ENCODE data around the gene EVPL. TPM values are rescaled to one million over a fixed set of nuclear protein-coding genes. Genes with fewer than 3 reads are reported as not detected.

The EVPL gene
- total RNA-seq, 6 experiments from 2014 or later = 0.62 TPM; not detected in 5

GRCh38 chr17:75959051-75959838 is 67.9 kb downstream of the EVPL start:
- H3K9me3 ChIP-seq = no peaks in the 10 kb centered on the region
- WGBS (ENCODE audit: insufficient coverage, low coverage, low lambda C conversion rate, missing lambda C conversion rate) = 31% methylated on average over 8 of the region's 8 CpGs
- peaks cover 0 to 27% (median 13%) of the 10 kb centered on the region in 4 donors for H3K4me1 ChIP-seq
- ATAC-seq (peak; percentile 70 to 83 (median 76)), DNase-seq (no peak)
- no peak overlapping the region for H3K4me3 ChIP-seq
- peaks cover 15 to 46% (median 23%) of the 10 kb centered on the region in 4 donors for H3K36me3 ChIP-seq
- H3K27ac ChIP-seq = peak overlapping the region in 2 of 3 donors; percentile 23 to 48
- H3K27me3 ChIP-seq = no peaks in the 10 kb centered on the region
- TF ChIP-seq POLR2A (IDR thresholded peaks at IDR 0.05) = no peak
- TF ChIP-seq, protein P1, sequence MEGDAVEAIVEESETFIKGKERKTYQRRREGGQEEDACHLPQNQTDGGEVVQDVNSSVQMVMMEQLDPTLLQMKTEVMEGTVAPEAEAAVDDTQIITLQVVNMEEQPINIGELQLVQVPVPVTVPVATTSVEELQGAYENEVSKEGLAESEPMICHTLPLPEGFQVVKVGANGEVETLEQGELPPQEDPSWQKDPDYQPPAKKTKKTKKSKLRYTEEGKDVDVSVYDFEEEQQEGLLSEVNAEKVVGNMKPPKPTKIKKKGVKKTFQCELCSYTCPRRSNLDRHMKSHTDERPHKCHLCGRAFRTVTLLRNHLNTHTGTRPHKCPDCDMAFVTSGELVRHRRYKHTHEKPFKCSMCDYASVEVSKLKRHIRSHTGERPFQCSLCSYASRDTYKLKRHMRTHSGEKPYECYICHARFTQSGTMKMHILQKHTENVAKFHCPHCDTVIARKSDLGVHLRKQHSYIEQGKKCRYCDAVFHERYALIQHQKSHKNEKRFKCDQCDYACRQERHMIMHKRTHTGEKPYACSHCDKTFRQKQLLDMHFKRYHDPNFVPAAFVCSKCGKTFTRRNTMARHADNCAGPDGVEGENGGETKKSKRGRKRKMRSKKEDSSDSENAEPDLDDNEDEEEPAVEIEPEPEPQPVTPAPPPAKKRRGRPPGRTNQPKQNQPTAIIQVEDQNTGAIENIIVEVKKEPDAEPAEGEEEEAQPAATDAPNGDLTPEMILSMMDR (IDR thresholded peaks at IDR 0.05) = no peak
- intact Hi-C loops (cut with DNase I) = no loop called here

Other genes with a start within 250 kb of the EVPL start
- gene UNK, start 242.5 kb downstream of the EVPL start, total RNA-seq = 10 to 100 TPM in 4 of 6 experiments, 1 to 10 TPM in 2; 5.8 to 29.2 (median 11.1) TPM
- gene UNC13D, start 182.9 kb downstream of the EVPL start, total RNA-seq = 10 to 100 TPM in 3 of 6 experiments, 1 to 10 TPM in 3; 3.4 to 12.5 (median 10.7) TPM
- gene WBP2, start 172.0 kb downstream of the EVPL start, total RNA-seq = 10 to 100 TPM; 57.5 to 99.2 (median 68.7) TPM
- gene TRIM47, start 148.7 kb downstream of the EVPL start, total RNA-seq = 10 to 100 TPM in 5 of 6 experiments, 1 to 10 TPM in 1; 9.1 to 27.0 (median 21.5) TPM
- 1 to 10 TPM; 5.9 to 8.1 (median 7.6) TPM for gene TRIM65, start 130.4 kb downstream of the EVPL start, total RNA-seq
- gene MRPL38, start 122.4 kb downstream of the EVPL start, total RNA-seq = 10 to 100 TPM; 46.1 to 79.8 (median 57.3) TPM
- 1 to 10 TPM in 5 of 6 experiments, under 1 TPM in 1; 0.86 to 3.1 (median 2.7) TPM for gene FBF1, start 86.3 kb downstream of the EVPL start, total RNA-seq
- 100 to 1,000 TPM; 112 to 202 (median 190) TPM for gene ACOX1, start 48.1 kb downstream of the EVPL start, total RNA-seq
- gene TEN1, start 48.1 kb downstream of the EVPL start, total RNA-seq = 10 to 100 TPM in 5 of 6 experiments, 1 to 10 TPM in 1; 6.9 to 25.2 (median 14.1) TPM
- gene CDK3, start 26.5 kb downstream of the EVPL start, total RNA-seq = 10 to 100 TPM in 1 of 6 experiments, 1 to 10 TPM in 5; 2.2 to 11.0 (median 3.1) TPM
- gene SRP68, start 45.2 kb upstream of the EVPL start, total RNA-seq = 10 to 100 TPM; 31.0 to 37.0 (median 35.1) TPM
- under 1 TPM in 1 of 6 experiments, not detected in 5; 0.18 TPM for gene GALR2, start 47.5 kb upstream of the EVPL start, total RNA-seq
- not detected for gene ZACN, start 51.9 kb upstream of the EVPL start, total RNA-seq
- 10 to 100 TPM; 38.5 to 57.9 (median 50.6) TPM for gene EXOC7, start 76.5 kb upstream of the EVPL start, total RNA-seq
- under 1 TPM in 3 of 6 experiments, not detected in 3; 0.06 to 0.12 (median 0.11) TPM for gene FOXJ1, start 113.9 kb upstream of the EVPL start, total RNA-seq
- gene RNF157, start 213.2 kb upstream of the EVPL start, total RNA-seq = 10 to 100 TPM in 2 of 6 experiments, 1 to 10 TPM in 2, under 1 TPM in 2; 0.39 to 14.5 (median 6.0) TPM
- gene UBALD2, start 238.0 kb upstream of the EVPL start, total RNA-seq = 10 to 100 TPM in 4 of 6 experiments, 1 to 10 TPM in 2; 7.3 to 17.9 (median 14.5) TPM

All from right lobe of liver (tissue), 6 donors.